Measurements from ENCODE around the gene DLGAP5.

Gene DLGAP5

GRCh38 chr14:55180006-55180405, 11.4 kb downstream of the DLGAP5 start:
- no peak for DNase-seq (ENCODE audit: low read depth)

GRCh38 chr14:55170526-55170925, 20.9 kb downstream of the DLGAP5 start:
- DNase-seq (ENCODE audit: low read depth) = no peak

- DNase-seq (ENCODE audit: low read depth) = peak; percentile 64
Measured at GRCh38 chr14:55160989-55161388, 30.4 kb downstream of the DLGAP5 start.

- no peak for DNase-seq (ENCODE audit: low read depth)
Measured at GRCh38 chr14:55158412-55158811, 33.0 kb downstream of the DLGAP5 start.

- no peak for DNase-seq (ENCODE audit: low read depth)
Measured at GRCh38 chr14:55157080-55157479, 34.3 kb downstream of the DLGAP5 start.

GRCh38 chr14:55153951-55154350, 37.4 kb downstream of the DLGAP5 start:
- no peak for DNase-seq (ENCODE audit: low read depth)

- DNase-seq (ENCODE audit: low read depth) = peak; percentile 56
Measured at GRCh38 chr14:55152052-55152753, 39.2 kb downstream of the DLGAP5 start.

- DNase-seq (ENCODE audit: low read depth) = no peak
Measured at GRCh38 chr14:55151601-55152000, 39.8 kb downstream of the DLGAP5 start.

- DNase-seq (ENCODE audit: low read depth) = no peak
Measured at GRCh38 chr14:55146425-55146824, 45.0 kb downstream of the DLGAP5 start.

- DNase-seq (ENCODE audit: low read depth) = no peak
Measured at GRCh38 chr14:55142466-55142865, 48.9 kb downstream of the DLGAP5 start.

- DNase-seq (ENCODE audit: low read depth) = no peak
Measured at GRCh38 chr14:55141825-55142224, 49.6 kb downstream of the DLGAP5 start.

- DNase-seq (ENCODE audit: low read depth) = no peak
Measured at GRCh38 chr14:55139696-55140509, 51.5 kb downstream of the DLGAP5 start.

- no peak for DNase-seq (ENCODE audit: low read depth)
Measured at GRCh38 chr14:55139141-55139540, 52.2 kb downstream of the DLGAP5 start.

GRCh38 chr14:55138091-55138490, 53.3 kb downstream of the DLGAP5 start:
- no peak for DNase-seq (ENCODE audit: low read depth)

GRCh38 chr14:55136885-55137786, 54.2 kb downstream of the DLGAP5 start:
- DNase-seq (ENCODE audit: low read depth) = no peak

- DNase-seq (ENCODE audit: low read depth) = peak; percentile 59
Measured at GRCh38 chr14:55136241-55136640, 55.1 kb downstream of the DLGAP5 start.

- peak; percentile 69 for DNase-seq (ENCODE audit: low read depth)
Measured at GRCh38 chr14:55133416-55133815, 58.0 kb downstream of the DLGAP5 start.

- peak; percentile 37 for DNase-seq (ENCODE audit: low read depth)
Measured at GRCh38 chr14:55131370-55132137, 59.8 kb downstream of the DLGAP5 start.

GRCh38 chr14:55130196-55130550, 61.2 kb downstream of the DLGAP5 start:
- DNase-seq (ENCODE audit: low read depth) = peak; percentile 48

- peak; percentile 81 for DNase-seq (ENCODE audit: low read depth)
Measured at GRCh38 chr14:55129428-55130195, 61.8 kb downstream of the DLGAP5 start.

GRCh38 chr14:55129086-55129427, 62.3 kb downstream of the DLGAP5 start, which contains the start of gene LGALS3:
LGALS3 (plus strand) TSS chr14:55129252; CDS start chr14:55137374, 8,122 bp downstream.
- DNase-seq (ENCODE audit: low read depth) = peak; percentile 69

All from ELR (cell line).